Suprapubic skin (tissue), 4 donors: Measurements from ENCODE around the gene TRIO.

ENCODE experiments used
- POLR2A ChIP-seq, 2 donors: fragments of 450-650 bp; IDR thresholded peaks; one replicate each; pipeline ENCODE4 v1.6.1; 2017; ENCODE audit warnings: antibody characterized with exemption in 2 of 2, mild to moderate bottlenecking in 2 of 2, moderate library complexity in 2 of 2
- POLR2AphosphoS5 ChIP-seq, 3 donors: sonication (generic); formaldehyde crosslinking; IDR thresholded peaks; one replicate each; pipeline ENCODE4 v1.6.1; 2017; ENCODE audit warnings: antibody characterized with exemption in 3 of 3
- TF ChIP-seq, protein P1 (sequence below), 2 donors: fragments of 200-600 bp in 1 of 2; fragments of 450-650 bp in 1 of 2; sonication (generic) in 1 of 2; IDR thresholded peaks; one replicate each; pipeline ENCODE4 v1.5.1; 2016 to 2019; ENCODE audit warnings: antibody characterized with exemption in 2 of 2, mild to moderate bottlenecking in 1 of 2, moderate library complexity in 1 of 2

- TF ChIP-seq, protein P1, sequence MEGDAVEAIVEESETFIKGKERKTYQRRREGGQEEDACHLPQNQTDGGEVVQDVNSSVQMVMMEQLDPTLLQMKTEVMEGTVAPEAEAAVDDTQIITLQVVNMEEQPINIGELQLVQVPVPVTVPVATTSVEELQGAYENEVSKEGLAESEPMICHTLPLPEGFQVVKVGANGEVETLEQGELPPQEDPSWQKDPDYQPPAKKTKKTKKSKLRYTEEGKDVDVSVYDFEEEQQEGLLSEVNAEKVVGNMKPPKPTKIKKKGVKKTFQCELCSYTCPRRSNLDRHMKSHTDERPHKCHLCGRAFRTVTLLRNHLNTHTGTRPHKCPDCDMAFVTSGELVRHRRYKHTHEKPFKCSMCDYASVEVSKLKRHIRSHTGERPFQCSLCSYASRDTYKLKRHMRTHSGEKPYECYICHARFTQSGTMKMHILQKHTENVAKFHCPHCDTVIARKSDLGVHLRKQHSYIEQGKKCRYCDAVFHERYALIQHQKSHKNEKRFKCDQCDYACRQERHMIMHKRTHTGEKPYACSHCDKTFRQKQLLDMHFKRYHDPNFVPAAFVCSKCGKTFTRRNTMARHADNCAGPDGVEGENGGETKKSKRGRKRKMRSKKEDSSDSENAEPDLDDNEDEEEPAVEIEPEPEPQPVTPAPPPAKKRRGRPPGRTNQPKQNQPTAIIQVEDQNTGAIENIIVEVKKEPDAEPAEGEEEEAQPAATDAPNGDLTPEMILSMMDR (IDR thresholded peaks at IDR 0.05), result no peak
- TF ChIP-seq POLR2A (IDR thresholded peaks at IDR 0.05), result no peak
- no peak for TF ChIP-seq POLR2AphosphoS5 (IDR thresholded peaks at IDR 0.05)
Observed at GRCh38 chr5:14187157-14187556, 44.0 kb downstream of the TRIO start.
